Right lobe of liver (tissue), 6 donors: ENCODE measurements around the gene TLE1. TPM values are rescaled to one million over a fixed set of nuclear protein-coding genes. Genes with fewer than 3 reads are reported as not detected.

ENCODE experiments used
- ATAC-seq, 4 donors: fragments of 200-7000 bp; cut with Tn5 transposase; one replicate each; pipeline ENCODE4 v1.9.1; 2020; ENCODE audit warnings: mild to moderate bottlenecking in 4 of 4, moderate library complexity in 4 of 4
- DNase-seq, 3 donors: peaks; one replicate each; pipeline ENCODE4 v3.0.0-alpha.2; 2020
- H3K27ac ChIP-seq, 3 donors: fragments of 200-600 bp; one replicate each; pipeline ENCODE4 v1.8.0; 2022
- H3K27me3 ChIP-seq, 2 donors: fragments of 200-600 bp; one replicate each; pipeline ENCODE4 v1.8.0; 2022
- H3K36me3 ChIP-seq, 4 donors: fragments of 200-600 bp; sonication (generic) in 1 of 4; one replicate each; pipeline versions ENCODE4 v1.5.1 to v1.8.0; 2017 to 2022; ENCODE audit warnings: control low read depth in 1 of 4
- H3K4me1 ChIP-seq, 4 donors: fragments of 200-600 bp; sonication (generic) in 1 of 4; one replicate each; pipeline versions ENCODE4 v1.5.1 to v1.8.0; 2017 to 2022; ENCODE audit warnings: control low read depth in 1 of 4
- H3K4me3 ChIP-seq, 3 donors: fragments of 200-600 bp; one replicate each; pipeline ENCODE4 v1.8.0; 2022
- H3K9me3 ChIP-seq, 4 donors: fragments of 200-600 bp; sonication (generic) in 1 of 4; one replicate each; pipeline versions ENCODE4 v1.5.1 to v1.8.0; 2017 to 2022; ENCODE audit warnings: control low read depth in 1 of 4
- POLR2A ChIP-seq: fragments of 450-650 bp; IDR thresholded peaks from one replicate; pipeline ENCODE4 v1.6.1; 2017; ENCODE audit warnings: antibody characterized with exemption, mild to moderate bottlenecking
- WGBS: methylation state at CpG from one replicate; pipeline ENCODE4 v1.1.6; 2018; ENCODE audit warnings: low coverage, low lambda C conversion rate; ENCODE audit not compliant: insufficient coverage; ENCODE audit errors: missing lambda C conversion rate; 5-methylcytosine and 5-hydroxymethylcytosine counted together
- intact Hi-C, 2 donors: fragments of 100-400 bp; cut with DNase I; formaldehyde crosslinking; loops; one replicate each; pipeline versions ENCODE4 v1.11.2 to v1.14.1; 2022
- total RNA-seq, 6 experiments: library from RNA; depleted of rRNA in 2 of 6; stranded (reverse); fragments of >200 nt in 2 of 6; fragmentation: NEBNext Ultra II Directional in 3 of 6; extraction: Animal tissue kit (Norgen Biotek cat#: 25700) in 3 of 6; gene quantifications; one replicate each; pipeline versions ENCODE4 v1.1.0 to v1.2.4, GENCODE V29; 2016 to 2023
- TF ChIP-seq, protein P1 (sequence below), 4 donors: fragments of 200-600 bp in 3 of 4; fragments of 450-650 bp in 1 of 4; IDR thresholded peaks; one replicate each; pipeline versions ENCODE4 v1.5.1 to v1.8.0; 2016 to 2022; ENCODE audit warnings: antibody characterized with exemption in 4 of 4, mild to moderate bottlenecking in 2 of 4
- donor health status: DM: no; HTN: yes; CAD: no.
- donor health status: DM: no; HTN: no; CAD: no.
- donor health status: DM: no; HTN: no; CAD: no.
- donor health status: DM: no; HTN: yes; CAD: no.
- donor health status: DM: no; HTN: yes; CAD: no.

The TLE1 gene
- total RNA-seq, 6 experiments from 2014 or later: 31.9 to 62.9 (median 58.0) TPM

DNA sequence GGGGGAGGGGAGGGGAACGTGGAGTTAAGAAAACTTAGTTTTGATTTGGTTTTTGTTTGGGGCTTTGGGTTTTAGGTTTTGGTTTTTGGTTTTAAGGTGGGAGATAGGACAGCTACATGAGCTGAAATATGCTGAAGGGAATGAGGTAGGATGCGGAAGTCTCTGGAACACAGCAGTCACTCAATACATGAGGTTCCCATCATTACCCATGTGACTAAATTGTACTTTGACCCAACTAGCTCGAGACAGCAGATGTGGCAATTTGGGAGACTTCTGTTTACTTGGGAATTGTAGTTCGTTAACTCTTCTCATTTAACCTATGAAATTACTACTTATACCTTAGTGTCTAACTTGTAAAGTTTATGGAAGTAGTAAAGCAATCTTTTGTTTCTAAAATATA, 124.2 kb downstream of the TLE1 start:
- no peaks in the 10 kb centered on the region for H3K27me3 ChIP-seq
- TF ChIP-seq, protein P1, sequence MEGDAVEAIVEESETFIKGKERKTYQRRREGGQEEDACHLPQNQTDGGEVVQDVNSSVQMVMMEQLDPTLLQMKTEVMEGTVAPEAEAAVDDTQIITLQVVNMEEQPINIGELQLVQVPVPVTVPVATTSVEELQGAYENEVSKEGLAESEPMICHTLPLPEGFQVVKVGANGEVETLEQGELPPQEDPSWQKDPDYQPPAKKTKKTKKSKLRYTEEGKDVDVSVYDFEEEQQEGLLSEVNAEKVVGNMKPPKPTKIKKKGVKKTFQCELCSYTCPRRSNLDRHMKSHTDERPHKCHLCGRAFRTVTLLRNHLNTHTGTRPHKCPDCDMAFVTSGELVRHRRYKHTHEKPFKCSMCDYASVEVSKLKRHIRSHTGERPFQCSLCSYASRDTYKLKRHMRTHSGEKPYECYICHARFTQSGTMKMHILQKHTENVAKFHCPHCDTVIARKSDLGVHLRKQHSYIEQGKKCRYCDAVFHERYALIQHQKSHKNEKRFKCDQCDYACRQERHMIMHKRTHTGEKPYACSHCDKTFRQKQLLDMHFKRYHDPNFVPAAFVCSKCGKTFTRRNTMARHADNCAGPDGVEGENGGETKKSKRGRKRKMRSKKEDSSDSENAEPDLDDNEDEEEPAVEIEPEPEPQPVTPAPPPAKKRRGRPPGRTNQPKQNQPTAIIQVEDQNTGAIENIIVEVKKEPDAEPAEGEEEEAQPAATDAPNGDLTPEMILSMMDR (IDR thresholded peaks at IDR 0.05): no peak
- peak; percentile 56 for TF ChIP-seq POLR2A
- H3K9me3 ChIP-seq: no peaks in the 10 kb centered on the region
- peaks cover 0 to 29% (median 12%) of the 10 kb centered on the region in 4 donors for H3K4me1 ChIP-seq
- no peaks in the 10 kb centered on the region for H3K36me3 ChIP-seq
- 32% methylated on average over 4 of the region's 4 CpGs for whole genome bisulfite sequencing
- intact Hi-C loops: no loop called here
- H3K27ac ChIP-seq: peak overlapping the region; percentile 5 to 56 (median 54)
- DNase-seq (peak in 1 of 3 donors; percentile 68), ATAC-seq (peak; percentile 74 to 85 (median 78))
- H3K4me3 ChIP-seq: no peak overlapping the region

DNA sequence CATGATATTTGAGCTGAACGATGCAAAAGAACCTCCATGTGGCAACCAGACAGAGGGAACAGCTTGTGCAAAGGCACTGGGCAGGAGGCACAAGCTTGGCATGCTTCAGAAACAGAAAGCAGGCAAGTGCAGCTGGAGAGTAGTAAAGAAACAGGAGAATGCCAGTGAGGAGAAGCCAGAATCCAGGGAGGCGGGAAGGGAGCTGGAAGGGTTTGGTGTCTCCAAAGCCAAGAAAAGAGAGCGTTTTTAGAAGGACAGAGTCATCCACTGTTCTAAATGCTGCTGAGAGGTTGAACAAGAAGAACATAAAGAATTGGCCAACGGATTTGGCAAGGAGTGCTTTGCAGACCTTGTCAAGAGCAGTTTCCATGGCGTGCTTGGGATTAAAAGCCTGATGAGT, 124.7 kb downstream of the TLE1 start:
- intact Hi-C loops: no loop called here
- DNase-seq: no peak

DNA sequence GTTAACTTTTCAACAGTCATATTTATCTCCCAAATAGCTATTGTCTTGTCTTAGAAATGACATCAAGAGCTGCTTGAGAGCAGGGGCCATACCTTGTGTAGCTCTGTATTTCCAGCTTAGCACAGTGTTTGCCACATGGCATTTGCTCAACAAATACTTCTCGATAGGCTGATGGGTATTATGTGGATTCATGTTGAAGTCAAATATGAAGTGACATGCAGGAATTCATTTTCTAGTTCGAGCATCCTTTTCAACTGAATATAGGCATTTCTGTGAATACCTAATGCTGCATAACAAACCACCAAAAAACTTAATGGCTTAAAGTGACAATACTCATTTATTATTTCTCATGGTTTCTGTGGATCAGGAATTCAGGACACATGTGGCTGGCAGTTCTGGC, 125.6 kb downstream of the TLE1 start:
- Histone ChIP-seq H3K27ac (no peak overlapping the region), H3K4me3 (no peak overlapping the region), H3K27me3 (no peaks in the 10 kb centered on the region), H3K4me1 (peaks cover 0 to 29% (median 12%) of the 10 kb centered on the region in 4 donors), H3K9me3 (no peaks in the 10 kb centered on the region), H3K36me3 (no peaks in the 10 kb centered on the region)
- TF ChIP-seq, protein P1 (IDR thresholded peaks at IDR 0.05): no peak
- TF ChIP-seq POLR2A: no peak
- DNase-seq (no peak), ATAC-seq (no peak)
- 41% methylated on average over 2 of the region's 2 CpGs for WGBS
- intact Hi-C loops: no loop called here

More for the DNA sequence above, 124.7 kb downstream of the TLE1 start:
- Histone ChIP-seq H3K4me3 (no peak overlapping the region), H3K27ac (peak overlapping the region; percentile 35 to 56 (median 54)), H3K9me3 (no peaks in the 10 kb centered on the region), H3K4me1 (peaks cover 0 to 29% (median 12%) of the 10 kb centered on the region in 4 donors), H3K27me3 (no peaks in the 10 kb centered on the region), H3K36me3 (no peaks in the 10 kb centered on the region)
- TF ChIP-seq POLR2A: no peak
- TF ChIP-seq, protein P1 (IDR thresholded peaks at IDR 0.05): no peak
- 67% methylated on average over 5 of the region's 5 CpGs for WGBS
- ATAC-seq: peak in 1 of 4 donors; percentile 12

DNA sequence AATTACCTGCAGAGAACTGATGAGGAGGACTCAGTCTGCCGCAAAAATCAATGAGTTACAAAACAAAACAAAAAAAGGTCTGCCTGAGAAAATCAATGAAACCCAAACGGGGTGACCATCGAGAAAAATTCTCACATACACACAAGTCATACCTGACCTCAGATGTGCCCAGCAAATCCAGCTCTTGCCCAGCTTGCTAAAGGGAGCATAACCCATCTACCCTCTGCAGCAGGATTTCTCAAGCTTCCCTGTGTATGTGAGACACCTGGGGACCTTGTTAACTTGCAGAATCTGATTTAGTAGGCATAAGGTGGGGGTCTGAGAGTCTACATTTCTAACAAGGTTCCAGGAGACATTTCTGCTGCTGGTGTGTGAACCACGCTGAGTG, 126.3 kb downstream of the TLE1 start:
- peak in 3 of 4 donors; percentile 62 to 71 (median 62) for ATAC-seq
- no peaks in the 10 kb centered on the region for H3K27me3 ChIP-seq
- H3K9me3 ChIP-seq: no peaks in the 10 kb centered on the region
- H3K27ac ChIP-seq: peak overlapping the region in 2 of 3 donors; percentile 54 to 61
- H3K4me1 ChIP-seq: peaks cover 0 to 34% (median 12%) of the 10 kb centered on the region in 4 donors
- no peak overlapping the region for H3K4me3 ChIP-seq
- 21% methylated on average over 3 of the region's 4 CpGs for WGBS
- DNase-seq: no peak
- intact Hi-C loops: no loop called here
- H3K36me3 ChIP-seq: no peaks in the 10 kb centered on the region
- TF ChIP-seq POLR2A: no peak
- TF ChIP-seq, protein P1 (IDR thresholded peaks at IDR 0.05): no peak
